Cardiac muscle cell (in vitro differentiated cells and primary cell): ENCODE data around the gene FPR3. TPM values are rescaled to one million over a fixed set of nuclear protein-coding genes. Genes with fewer than 3 reads are reported as not detected.
A peak's percentile ranks its signal among the peaks of the same experiment; 100 is the strongest.
"Not testable (repeated sequence)": the region's sequence is repeated elsewhere in the genome, so short reads cannot be mapped to it uniquely, and the experiment has no call there.

Experiments
- DNase-seq, 2 donors: peaks; one replicate each; pipeline versions ENCODE4 v3.0.0 to v3.0.0-alpha.2; 2010 to 2017; ENCODE audit warnings: low read depth in 1 of 2, low spot score in 1 of 2
- H3K27ac ChIP-seq: fragments of 200-600 bp; sonication (generic); 2 replicates; pipeline ENCODE4 v1.5.1; 2016
- H3K27me3 ChIP-seq: fragments of 200-600 bp; sonication (generic); 2 replicates; pipeline ENCODE4 v1.6.0; 2016; ENCODE audit warnings: control low read depth
- H3K36me3 ChIP-seq: fragments of 200-600 bp; sonication (generic); 2 replicates; pipeline ENCODE4 v1.5.1; 2016; ENCODE audit warnings: control low read depth
- H3K4me1 ChIP-seq: fragments of 200-600 bp; sonication (generic); 2 replicates; pipeline ENCODE4 v1.8.1; 2017; ENCODE audit warnings: low read depth, mild to moderate bottlenecking, mixed run types
- H3K4me3 ChIP-seq: fragments of 200-600 bp; sonication (generic); 2 replicates; pipeline ENCODE4 v1.5.1; 2016; ENCODE audit warnings: mild to moderate bottlenecking
- H3K9me3 ChIP-seq: fragments of 200-600 bp; sonication (generic); 2 replicates; pipeline ENCODE4 v1.5.1; 2017; ENCODE audit warnings: low read depth, mild to moderate bottlenecking, control low read depth
- polyA plus RNA-seq: library from polyadenylated mRNA; unstranded; fragments of >200 nt; fragmentation: Nextera tagmentation; extraction: Ambion mirVana; gene quantifications from 2 replicates; pipeline ENCODE4 v1.2.1, GENCODE V29; 2016
- total RNA-seq: library from RNA; depleted of rRNA; stranded (reverse); fragments of >200 nt; gene quantifications from 2 replicates; pipeline ENCODE4 v1.2.3, GENCODE V29; 2016
- TF ChIP-seq, protein P1 (sequence below): IDR thresholded peaks from 2 replicates; pipeline ENCODE4 v1.5.1; 2012; ENCODE audit warnings: low read depth, mild to moderate bottlenecking, low read length

The FPR3 gene
- total and polyA plus RNA-seq, 2 experiments from 2014 or later: not detected

DNA sequence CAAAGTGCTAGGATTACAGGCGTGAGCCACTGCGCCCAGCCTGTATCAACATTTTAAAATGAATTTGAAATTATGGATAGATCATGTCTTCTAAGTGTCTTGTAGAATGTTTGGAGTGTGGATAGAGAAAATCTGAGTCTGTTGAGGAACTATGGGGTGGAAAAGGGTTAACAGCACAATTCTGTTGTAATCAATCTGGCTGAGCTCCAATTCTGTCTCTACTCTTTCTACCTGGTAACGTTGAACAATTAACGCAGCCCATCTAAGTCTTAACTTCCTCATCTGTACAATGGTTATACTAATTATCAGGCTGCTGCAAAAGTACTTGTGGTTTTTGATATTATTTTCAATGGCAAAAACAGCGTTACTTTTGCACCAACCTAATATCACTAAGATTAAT lies 29.9 kb upstream of the FPR3 start:
- no peaks in the 10 kb centered on the region for H3K9me3 ChIP-seq
- no peaks in the 10 kb centered on the region for H3K36me3 ChIP-seq
- no peak for DNase-seq
- TF ChIP-seq, protein P1, sequence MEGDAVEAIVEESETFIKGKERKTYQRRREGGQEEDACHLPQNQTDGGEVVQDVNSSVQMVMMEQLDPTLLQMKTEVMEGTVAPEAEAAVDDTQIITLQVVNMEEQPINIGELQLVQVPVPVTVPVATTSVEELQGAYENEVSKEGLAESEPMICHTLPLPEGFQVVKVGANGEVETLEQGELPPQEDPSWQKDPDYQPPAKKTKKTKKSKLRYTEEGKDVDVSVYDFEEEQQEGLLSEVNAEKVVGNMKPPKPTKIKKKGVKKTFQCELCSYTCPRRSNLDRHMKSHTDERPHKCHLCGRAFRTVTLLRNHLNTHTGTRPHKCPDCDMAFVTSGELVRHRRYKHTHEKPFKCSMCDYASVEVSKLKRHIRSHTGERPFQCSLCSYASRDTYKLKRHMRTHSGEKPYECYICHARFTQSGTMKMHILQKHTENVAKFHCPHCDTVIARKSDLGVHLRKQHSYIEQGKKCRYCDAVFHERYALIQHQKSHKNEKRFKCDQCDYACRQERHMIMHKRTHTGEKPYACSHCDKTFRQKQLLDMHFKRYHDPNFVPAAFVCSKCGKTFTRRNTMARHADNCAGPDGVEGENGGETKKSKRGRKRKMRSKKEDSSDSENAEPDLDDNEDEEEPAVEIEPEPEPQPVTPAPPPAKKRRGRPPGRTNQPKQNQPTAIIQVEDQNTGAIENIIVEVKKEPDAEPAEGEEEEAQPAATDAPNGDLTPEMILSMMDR: no peak
- no peaks in the 10 kb centered on the region for H3K4me1 ChIP-seq
- H3K27me3 ChIP-seq: no peaks in the 10 kb centered on the region
- H3K4me3 ChIP-seq: no peak overlapping the region
- H3K27ac ChIP-seq: no peak overlapping the region

DNA sequence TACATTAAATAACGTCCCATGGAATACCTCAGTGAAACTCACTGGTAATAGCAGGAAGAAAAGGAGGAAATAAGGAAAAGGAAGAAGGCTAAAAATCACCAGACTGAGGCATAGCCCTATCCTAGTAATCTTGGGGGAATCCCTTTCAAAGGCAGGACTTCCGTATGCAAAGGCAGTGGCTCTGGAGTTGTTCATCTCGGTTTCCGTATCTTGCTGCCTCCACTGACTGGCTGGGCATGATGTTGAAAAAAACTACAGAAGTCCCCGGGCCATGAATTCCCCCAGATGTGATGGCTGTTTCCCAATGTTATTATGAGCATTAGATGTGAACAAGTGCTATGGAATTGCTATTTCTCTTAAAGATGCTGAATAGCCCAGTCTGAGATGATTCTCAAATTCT lies 28.5 kb upstream of the FPR3 start:
- Histone ChIP-seq H3K4me3 (no peak overlapping the region), H3K27me3 (no peaks in the 10 kb centered on the region), H3K27ac (no peak overlapping the region), H3K36me3 (no peaks in the 10 kb centered on the region), H3K9me3 (no peaks in the 10 kb centered on the region), H3K4me1 (no peaks in the 10 kb centered on the region)
- TF ChIP-seq, protein P1: no peak
- no peak for DNase-seq

DNA sequence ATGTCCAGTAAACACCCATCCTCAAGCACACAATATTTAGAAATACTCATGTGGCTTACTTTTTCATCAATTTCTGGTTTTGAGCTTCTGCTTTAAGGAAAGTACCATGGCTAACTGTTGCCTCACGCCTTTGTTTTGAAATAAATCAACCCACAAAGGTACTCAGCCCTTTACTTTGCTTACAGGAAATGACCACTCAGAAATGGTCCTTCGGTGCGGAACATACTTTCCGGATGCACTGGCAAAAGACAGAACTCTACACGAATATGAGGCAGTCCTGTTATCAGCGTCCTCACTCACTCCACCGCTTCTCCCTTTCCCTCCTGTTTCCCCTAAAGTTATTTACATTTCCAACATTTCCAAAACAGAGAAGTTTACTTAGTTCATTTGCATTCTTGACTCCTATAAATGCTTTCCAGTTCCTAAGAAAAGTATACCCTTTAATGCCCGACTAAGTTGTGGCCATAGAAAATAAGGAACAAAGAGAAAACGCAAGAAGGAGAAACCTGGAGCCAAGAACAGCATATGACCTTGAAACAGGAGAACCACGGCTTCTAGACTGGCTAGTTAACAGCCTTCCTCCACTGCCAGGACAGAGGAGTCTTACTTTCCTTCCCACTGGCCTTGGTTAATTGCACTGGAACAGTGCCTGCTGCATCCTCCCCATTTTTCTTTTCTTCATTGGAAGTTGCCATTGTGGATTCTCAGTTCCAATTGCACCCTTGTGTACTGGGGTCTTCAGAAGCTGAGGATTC lies 23.4 kb upstream of the FPR3 start:
- no peaks in the 10 kb centered on the region for H3K36me3 ChIP-seq
- H3K27me3 ChIP-seq: no peaks in the 10 kb centered on the region
- TF ChIP-seq, protein P1: no peak
- no peak overlapping the region for H3K27ac ChIP-seq
- peak in 1 of 2 donors; percentile 48 for DNase-seq
- H3K4me1 ChIP-seq: no peaks in the 10 kb centered on the region
- H3K4me3 ChIP-seq: no peak overlapping the region
- H3K9me3 ChIP-seq: no peaks in the 10 kb centered on the region

DNA sequence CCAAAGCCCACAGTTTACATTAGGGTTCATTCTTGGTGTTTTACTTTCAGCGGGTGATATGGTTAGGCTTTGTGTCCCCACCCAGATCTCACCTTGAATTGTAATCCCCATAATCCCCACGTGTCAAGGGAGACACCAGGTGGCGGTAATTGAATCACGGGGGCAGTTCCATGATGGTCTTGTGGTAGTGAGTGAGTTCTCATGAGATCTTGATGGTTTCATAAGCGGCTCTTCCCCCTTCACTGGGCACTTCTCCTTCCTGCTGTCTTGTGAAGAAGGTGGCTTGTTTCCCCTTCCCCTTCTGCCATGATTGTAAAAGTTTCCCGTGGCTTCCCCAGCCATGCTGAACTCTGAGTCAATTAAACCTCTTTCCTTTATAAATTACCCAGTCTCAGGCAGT lies 22.0 kb upstream of the FPR3 start:
- Histone ChIP-seq H3K36me3 (no peaks in the 10 kb centered on the region), H3K27me3 (no peaks in the 10 kb centered on the region), H3K4me3 (no peak overlapping the region), H3K4me1 (no peaks in the 10 kb centered on the region), H3K27ac (no peak overlapping the region), H3K9me3 (no peaks in the 10 kb centered on the region)
- TF ChIP-seq, protein P1: no peak
- DNase-seq: no peak

DNA sequence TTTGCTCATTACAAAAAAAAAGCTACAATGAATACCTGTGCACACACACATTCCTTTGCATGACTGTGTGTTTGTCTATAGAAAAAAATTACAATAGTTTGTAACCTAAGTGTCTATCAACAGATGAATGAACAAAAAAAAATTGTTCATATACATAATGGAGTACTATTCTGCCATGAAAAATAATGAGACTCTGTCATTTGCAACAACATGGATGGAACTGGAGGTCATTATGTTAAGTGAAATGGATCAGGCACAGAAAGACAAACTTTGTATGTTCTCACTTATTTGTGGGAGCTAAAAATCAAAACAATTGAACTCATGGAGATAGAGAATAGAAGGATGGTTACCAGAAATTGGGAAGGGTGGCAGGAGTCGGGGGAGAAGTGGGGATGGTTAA lies 18.4 kb upstream of the FPR3 start:
- H3K36me3 ChIP-seq, H3K9me3 ChIP-seq, H3K4me3 ChIP-seq, H3K27me3 ChIP-seq, DNase-seq, H3K27ac ChIP-seq, H3K4me1 ChIP-seq: not testable (repeated sequence)

DNA sequence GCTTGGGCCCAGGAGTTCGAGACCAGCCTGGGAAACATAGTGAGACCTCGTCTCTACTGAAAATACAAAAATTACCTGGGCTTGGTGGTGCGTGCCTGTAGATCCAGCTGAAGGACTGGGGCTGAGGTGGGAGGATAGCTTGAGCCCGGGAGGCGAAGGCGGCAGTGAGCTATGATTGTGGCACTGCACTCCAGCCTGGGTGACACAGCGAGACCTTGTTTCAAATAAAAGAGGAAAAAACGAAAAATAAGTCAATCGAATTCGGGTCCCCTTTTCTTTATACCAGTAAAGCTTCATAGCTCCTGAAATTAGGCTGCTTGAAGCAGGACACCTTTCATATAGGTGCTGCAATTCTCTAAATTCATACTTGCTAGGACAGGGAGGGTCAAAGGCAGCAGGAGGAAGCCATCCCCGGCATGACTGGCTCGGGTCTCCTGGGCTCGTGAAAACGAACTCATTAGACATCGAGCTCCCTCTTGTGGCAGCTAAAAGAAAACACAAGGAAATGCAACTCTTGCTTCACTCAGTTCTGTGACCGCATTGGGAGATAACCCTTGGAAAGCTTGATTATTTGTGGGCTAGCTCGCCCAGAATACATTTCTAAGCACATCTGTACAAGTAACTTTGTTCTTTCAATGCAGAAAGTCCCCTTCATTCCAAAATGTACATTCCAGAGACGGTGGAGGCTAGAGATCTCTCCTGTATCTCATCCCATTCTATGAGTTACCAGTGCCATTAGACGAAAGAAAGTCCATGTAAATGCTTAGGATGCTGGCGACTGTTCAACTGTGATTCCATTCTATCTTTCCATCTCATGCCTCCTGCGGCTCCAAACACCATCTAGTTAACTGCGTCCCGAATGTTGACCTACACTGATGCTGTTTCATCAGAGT lies 17.1 kb upstream of the FPR3 start:
- Histone ChIP-seq H3K4me3 (no peak overlapping the region), H3K4me1 (no peaks in the 10 kb centered on the region), H3K27me3 (no peaks in the 10 kb centered on the region), H3K36me3 (no peaks in the 10 kb centered on the region), H3K27ac (no peak overlapping the region), H3K9me3 (no peaks in the 10 kb centered on the region)
- DNase-seq: peak; percentile 87 to 98
- TF ChIP-seq, protein P1: peak; percentile 64
